ENCODE data around the gene UHRF2. TPM values are rescaled to one million over a fixed set of nuclear protein-coding genes. Genes with fewer than 3 reads are reported as not detected.
"Not testable (repeated sequence)": the region's sequence is repeated elsewhere in the genome, so short reads cannot be mapped to it uniquely, and the experiment has no call there.

Gene UHRF2
- total RNA-seq, 1 experiment from 2014 or later = 53.8 TPM

DNA sequence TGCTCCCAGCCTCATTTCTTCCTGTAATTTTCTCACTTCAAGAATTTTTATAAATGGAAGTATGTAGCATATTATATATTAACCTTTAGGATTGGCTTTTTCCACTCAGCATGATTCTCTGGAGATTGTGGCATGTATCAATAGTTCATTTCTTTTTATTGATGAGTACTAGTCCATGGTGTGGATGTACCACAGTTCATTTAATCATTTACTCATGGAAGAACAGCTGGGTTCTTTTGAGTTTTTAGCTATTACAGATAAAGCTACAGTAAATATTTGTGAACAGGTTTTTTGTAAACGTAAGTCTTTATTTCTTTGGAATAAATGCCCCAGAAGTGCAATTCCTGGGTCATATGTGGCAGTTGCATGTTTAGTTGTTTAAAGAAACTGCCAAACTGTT lies 76.1 kb downstream of the UHRF2 start:
- Histone ChIP-seq H3K4me3 (no peak overlapping the region), H3K9me3 (replicated peaks) (no peaks in the 10 kb centered on the region)

DNA sequence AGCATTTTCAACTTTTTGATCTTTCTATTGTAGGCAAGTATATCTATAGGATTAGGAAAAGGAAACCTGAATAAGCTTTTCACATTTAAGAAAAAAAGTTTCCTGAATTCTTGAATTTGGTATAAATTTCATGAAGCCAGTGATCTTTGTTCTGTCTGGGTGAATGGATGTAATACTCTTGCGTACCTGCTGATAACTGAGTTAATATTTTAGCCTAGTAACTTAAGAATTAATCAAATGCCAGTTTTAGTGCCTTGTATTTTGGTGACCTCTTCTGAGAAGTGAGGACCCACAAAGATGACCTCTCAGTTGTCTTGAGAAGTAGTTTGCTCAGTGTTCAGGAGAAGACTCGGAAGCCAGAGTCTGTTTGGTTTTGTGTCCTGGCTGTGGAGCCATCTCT lies 77.9 kb downstream of the UHRF2 start:
- Histone ChIP-seq H3K27ac (no peak overlapping the region), H3K4me1 (no peaks in the 10 kb centered on the region), H3K4me3 (no peak overlapping the region), H3K27me3 (no peaks in the 10 kb centered on the region), H3K36me3 (peaks cover 21% of the 10 kb centered on the region), H3K9me3 (replicated peaks) (no peaks in the 10 kb centered on the region)
- DNase-seq = no peak

More for the DNA sequence above, 76.1 kb downstream of the UHRF2 start:
- H3K36me3 ChIP-seq = peaks cover 21% of the 10 kb centered on the region
- no peaks in the 10 kb centered on the region for H3K27me3 ChIP-seq
- no peaks in the 10 kb centered on the region for H3K4me1 ChIP-seq
- DNase-seq = no peak
- H3K27ac ChIP-seq = no peak overlapping the region

DNA sequence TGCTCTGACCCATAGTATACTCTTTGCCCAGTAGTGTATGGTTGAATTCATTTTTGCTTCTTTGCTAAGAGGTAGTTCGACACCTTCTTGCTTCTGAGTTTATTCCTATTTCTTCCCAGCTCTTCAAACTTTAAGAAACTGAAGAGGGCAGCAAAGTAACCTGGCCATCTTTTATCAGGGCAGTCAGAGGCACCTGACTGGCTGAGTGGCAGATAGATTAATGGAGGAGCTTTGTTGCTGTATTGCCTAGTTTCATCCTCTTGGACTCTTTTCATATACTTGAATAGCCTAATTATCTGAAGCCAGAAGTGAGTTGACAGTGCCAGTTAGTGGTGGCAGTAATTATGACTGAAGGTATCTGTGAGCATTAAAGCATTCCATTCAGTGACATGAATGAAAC lies 82.5 kb downstream of the UHRF2 start:
- no peaks in the 10 kb centered on the region for H3K27me3 ChIP-seq
- no peaks in the 10 kb centered on the region for H3K4me1 ChIP-seq
- peaks cover 24% of the 10 kb centered on the region for H3K36me3 ChIP-seq
- no peak for DNase-seq
- no peaks in the 10 kb centered on the region for H3K9me3 ChIP-seq (replicated peaks)
- H3K27ac ChIP-seq = no peak overlapping the region
- H3K4me3 ChIP-seq = no peak overlapping the region

DNA sequence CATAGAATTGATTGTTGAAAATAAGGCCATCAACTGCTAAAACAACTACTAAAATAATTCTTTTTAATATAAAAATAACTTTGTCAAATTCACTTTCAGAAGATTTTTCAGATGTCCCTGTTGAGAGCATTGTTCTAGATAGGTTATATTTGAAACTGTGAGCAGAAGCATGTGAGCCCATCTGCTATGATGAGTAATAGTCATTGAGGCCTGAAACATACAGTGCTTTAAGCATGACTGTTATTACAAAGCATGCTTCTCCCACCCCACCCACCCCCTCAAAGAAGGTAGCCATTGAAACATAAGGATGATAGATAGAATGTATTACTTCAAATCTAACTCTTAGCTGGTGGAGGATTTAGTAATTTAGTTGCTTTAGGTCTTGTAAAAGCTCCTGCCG lies 86.0 kb downstream of the UHRF2 start:
- Histone ChIP-seq H3K4me1 (no peaks in the 10 kb centered on the region), H3K27ac (no peak overlapping the region), H3K27me3 (no peaks in the 10 kb centered on the region), H3K36me3 (peaks cover 33% of the 10 kb centered on the region), H3K9me3 (replicated peaks) (no peaks in the 10 kb centered on the region), H3K4me3 (no peak overlapping the region)
- DNase-seq = no peak

DNA sequence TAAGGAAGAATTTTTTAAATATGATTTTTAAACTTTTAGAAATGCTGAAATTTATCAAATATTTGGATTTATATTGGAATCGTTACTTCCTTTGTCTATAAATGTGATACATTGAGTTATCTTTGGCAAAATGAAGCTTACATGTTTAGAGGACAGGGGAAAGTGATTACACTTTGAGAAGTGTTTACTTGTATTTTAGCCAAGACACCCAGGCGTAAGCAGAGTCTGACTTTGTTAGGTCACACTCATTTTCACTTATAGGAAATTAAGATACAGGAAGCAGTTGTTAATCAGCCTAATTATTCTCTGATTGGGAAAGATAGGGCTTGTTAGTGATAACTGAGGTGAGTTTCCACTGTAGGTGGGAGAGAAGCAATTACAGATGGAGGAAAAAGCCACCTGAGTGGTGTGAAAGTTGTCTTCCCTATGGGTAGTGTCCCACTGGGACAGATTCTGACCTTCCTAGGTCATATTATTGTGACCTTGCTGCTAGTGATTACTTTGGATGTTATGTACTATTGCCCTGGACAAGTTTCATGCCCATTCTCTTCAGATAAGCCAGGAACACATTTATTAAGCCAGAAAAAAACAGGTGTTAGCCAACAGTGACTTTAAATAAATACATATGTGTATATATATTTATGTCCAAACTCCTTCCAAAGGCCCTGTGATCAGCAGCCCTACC lies 88.7 kb downstream of the UHRF2 start:
- no peaks in the 10 kb centered on the region for H3K9me3 ChIP-seq (replicated peaks)
- no peak for DNase-seq
- H3K36me3 ChIP-seq = peaks cover 41% of the 10 kb centered on the region
- no peak overlapping the region for H3K4me3 ChIP-seq
- H3K4me1 ChIP-seq = no peaks in the 10 kb centered on the region
- no peaks in the 10 kb centered on the region for H3K27me3 ChIP-seq
- H3K27ac ChIP-seq = no peak overlapping the region

DNA sequence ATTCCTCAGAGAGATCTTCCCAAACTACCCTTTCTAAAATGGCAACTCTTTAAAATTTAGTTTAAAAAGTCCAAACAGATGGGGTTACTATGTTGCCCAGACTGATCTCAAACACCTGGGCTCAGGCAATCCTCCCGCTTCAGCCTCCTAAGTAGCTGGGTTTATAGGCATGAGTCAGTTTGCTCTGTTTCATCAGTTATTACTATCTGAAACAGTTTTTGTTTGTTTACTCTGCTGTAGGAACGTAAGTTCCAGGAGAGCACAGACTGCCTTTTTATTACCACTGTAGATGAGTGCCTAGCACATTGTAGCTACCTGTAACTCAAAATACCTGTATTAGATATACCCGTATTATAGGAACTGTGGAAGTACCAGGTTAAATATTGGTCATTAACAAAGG lies 89.4 kb downstream of the UHRF2 start:
- Histone ChIP-seq H3K27ac (no peak overlapping the region), H3K27me3 (no peaks in the 10 kb centered on the region), H3K4me1 (no peaks in the 10 kb centered on the region), H3K4me3 (no peak overlapping the region), H3K9me3 (replicated peaks) (no peaks in the 10 kb centered on the region), H3K36me3 (peaks cover 36% of the 10 kb centered on the region)
- no peak for DNase-seq

DNA sequence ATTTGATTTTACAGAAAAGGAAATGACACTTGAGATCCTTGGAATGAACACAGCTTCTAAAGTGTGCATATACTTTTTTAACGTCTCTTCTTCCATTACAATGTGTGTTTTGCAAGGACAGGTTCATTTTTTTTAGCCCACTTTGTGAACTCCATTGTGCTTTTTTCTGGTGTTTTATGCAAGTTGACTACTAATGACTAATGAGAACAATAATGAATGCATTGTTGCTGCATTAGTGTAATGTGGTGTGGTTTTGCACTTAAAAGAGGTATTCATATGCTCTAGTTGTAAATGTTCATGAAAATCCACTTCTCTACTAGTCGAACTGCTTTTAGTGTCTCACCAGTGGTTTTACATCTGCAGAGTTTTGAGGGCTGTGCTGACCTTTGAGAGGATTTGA lies 93.6 kb downstream of the UHRF2 start:
- DNase-seq = no peak
- Histone ChIP-seq H3K4me3 (no peak overlapping the region), H3K27ac (no peak overlapping the region), H3K27me3 (no peaks in the 10 kb centered on the region), H3K9me3 (replicated peaks) (no peaks in the 10 kb centered on the region), H3K4me1 (no peaks in the 10 kb centered on the region), H3K36me3 (peaks cover 26% of the 10 kb centered on the region; the same call in 1 of the 2 replicates)

DNA sequence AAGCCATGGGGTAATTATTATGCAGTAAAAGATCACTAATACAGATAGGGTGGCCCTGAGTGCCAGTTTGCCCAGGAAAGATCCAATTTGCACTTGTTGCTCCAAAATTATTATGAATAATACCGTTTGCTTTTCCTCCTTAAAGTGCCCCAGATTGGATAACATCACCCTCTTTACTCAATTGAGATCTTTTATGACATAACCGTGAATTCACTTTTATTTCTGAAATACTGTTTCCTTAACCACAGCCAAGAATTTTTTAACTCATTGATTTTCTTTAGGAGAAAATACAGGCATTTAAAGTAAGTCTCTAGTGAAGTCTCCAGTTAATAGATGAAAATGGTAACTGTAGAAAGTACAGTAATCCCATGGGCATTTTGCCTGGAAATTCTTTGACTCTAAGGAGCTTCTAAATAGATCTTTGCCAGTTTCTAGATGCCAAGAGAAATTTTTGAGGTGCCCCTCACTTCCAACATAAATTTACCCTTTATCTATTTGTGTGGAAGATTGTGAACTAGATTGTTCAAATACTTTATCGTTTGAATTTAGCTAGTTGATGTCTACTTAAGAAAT lies 99.2 kb downstream of the UHRF2 start:
- Histone ChIP-seq H3K36me3 (peaks cover 5% of the 10 kb centered on the region; the same call in 1 of the 2 replicates), H3K9me3 (replicated peaks) (no peaks in the 10 kb centered on the region), H3K4me3 (no peak overlapping the region), H3K27me3 (no peaks in the 10 kb centered on the region), H3K4me1 (no peaks in the 10 kb centered on the region), H3K27ac (no peak overlapping the region)
- no peak for DNase-seq

DNA sequence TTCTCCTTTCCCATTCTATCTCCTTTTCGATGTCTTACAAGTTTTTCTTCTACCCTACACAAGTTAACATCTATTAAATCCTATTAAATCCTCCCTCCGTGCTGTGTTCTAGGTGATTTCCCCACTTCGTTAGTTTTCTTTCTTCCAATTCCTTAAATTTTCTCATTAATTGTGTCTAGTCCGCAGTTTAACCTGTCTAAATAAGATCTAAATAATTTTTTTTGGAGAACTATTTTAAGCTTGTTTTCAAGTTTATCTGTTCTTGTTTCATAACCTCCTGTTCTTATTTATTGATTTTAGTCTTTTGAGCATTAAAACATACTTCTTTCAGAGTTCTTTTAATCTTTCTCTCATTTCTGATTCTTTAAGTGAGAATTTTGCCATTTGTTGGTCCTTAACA lies 109.3 kb downstream of the UHRF2 start:
- no peaks in the 10 kb centered on the region for H3K27me3 ChIP-seq
- H3K9me3 ChIP-seq (replicated peaks) = no peaks in the 10 kb centered on the region
- H3K4me1 ChIP-seq = no peaks in the 10 kb centered on the region
- no peak overlapping the region for H3K4me3 ChIP-seq
- H3K27ac ChIP-seq = no peak overlapping the region
- no peaks in the 10 kb centered on the region for H3K36me3 ChIP-seq
- DNase-seq = no peak

DNA sequence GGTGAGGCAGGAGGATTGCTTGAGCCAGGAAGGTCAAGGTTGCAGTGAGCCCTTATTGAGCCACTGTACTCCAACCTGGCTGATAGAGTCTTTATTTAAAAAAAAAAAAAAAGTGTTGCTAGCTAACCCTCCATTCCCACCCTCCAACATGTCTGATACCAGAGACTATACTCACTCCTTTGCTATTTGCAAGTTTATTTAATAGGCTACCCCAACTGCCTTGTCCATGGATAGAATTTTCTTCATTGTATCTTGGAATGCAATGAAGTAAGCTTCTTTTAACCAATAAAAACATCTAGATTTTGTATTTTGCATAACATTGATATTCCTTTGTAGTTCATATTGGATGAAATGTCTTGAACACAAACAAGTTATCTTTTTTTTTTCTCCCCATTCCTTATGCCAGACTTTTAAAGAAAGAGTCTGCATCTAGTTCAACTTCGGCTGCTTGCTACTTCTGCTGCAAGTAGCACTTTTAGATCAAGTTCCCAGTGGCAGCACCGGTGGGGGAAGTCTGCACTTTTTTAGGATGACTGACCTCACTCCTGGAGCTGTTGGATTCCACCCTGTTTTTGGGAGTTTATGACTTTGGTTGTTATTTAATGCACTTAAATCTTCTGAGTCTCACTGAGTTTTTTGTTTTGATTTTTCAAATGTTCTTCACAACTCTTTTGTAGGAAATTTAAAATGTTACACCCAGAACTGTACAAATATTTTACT lies 112.5 kb downstream of the UHRF2 start:
- Histone ChIP-seq H3K27me3 (no peaks in the 10 kb centered on the region), H3K27ac (no peak overlapping the region), H3K9me3 (replicated peaks) (no peaks in the 10 kb centered on the region), H3K4me1 (no peaks in the 10 kb centered on the region), H3K4me3 (no peak overlapping the region), H3K36me3 (no peaks in the 10 kb centered on the region)
- DNase-seq = no peak

DNA sequence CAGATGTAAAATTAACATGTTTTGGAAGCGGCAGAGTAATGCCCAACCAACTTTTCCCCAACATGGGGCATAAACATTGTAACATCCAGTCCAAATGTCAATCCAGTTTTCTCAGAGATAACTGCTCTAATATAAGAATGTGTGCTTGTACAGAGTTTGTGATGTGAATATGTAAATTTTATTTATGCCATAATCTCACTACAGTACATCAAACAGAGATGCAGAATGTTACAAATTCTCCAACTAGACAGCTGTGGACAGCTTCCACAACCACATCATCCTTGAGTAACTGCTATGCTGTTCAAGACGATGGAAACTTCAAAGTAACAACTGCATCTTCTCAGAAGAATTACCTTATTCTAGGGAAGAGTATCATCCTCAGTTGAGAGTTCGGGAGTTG lies 122.6 kb downstream of the UHRF2 start:
- Histone ChIP-seq H3K9me3 (replicated peaks) (no peaks in the 10 kb centered on the region), H3K27ac (no peak overlapping the region), H3K36me3 (no peaks in the 10 kb centered on the region), H3K4me1 (no peaks in the 10 kb centered on the region), H3K27me3 (no peaks in the 10 kb centered on the region), H3K4me3 (no peak overlapping the region)
- DNase-seq = no peak

DNA sequence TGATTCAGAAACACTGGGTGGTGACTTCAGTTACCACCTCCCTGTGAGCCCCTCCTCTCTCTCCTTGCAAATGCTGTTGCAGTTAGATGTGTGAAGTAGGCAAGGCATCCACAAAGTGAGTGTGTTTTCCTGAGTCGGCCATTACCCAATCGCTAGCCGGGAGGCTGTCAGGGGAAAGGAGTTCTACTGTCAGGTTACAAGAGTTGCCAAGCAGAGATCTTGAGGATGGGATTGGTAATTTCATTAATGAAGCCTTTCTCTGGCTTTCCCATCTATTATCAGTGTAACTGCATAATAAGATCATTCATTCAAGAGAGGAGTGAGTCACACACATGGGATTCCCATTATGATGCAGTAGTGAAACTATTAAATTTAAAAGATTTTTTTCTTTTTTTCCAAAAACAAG lies 125.7 kb downstream of the UHRF2 start:
- H3K27me3 ChIP-seq = no peaks in the 10 kb centered on the region
- no peak overlapping the region for H3K27ac ChIP-seq
- no peak overlapping the region for H3K4me3 ChIP-seq

DNA sequence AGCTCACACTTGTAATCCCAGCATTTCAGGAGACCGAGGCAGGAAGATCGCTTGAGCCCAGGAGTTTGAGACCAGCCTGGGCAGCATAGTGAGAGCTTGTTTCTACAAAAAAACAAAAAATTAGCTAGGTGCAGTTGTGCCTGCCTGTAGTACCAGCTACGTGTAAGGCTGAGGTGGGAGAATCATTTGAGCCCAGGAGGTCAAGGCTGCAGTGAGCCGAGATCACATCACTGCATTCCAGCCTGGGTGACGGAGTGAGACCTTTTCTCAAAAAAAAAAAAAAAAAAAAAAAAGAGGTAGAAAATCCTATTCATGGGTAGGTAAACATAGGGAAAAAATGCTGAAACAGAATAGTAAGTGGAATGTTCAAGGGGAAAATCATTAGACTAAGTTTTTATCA lies 129.6 kb downstream of the UHRF2 start:
- H3K4me1 ChIP-seq; H3K36me3 ChIP-seq; H3K27me3 ChIP-seq; H3K9me3 ChIP-seq (replicated peaks); DNase-seq; H3K27ac ChIP-seq; H3K4me3 ChIP-seq: not testable (repeated sequence)

More for the DNA sequence above, 125.7 kb downstream of the UHRF2 start:
- H3K9me3 ChIP-seq (replicated peaks) = no peaks in the 10 kb centered on the region
- no peaks in the 10 kb centered on the region for H3K36me3 ChIP-seq
- DNase-seq = no peak
- H3K4me1 ChIP-seq = no peaks in the 10 kb centered on the region

DNA sequence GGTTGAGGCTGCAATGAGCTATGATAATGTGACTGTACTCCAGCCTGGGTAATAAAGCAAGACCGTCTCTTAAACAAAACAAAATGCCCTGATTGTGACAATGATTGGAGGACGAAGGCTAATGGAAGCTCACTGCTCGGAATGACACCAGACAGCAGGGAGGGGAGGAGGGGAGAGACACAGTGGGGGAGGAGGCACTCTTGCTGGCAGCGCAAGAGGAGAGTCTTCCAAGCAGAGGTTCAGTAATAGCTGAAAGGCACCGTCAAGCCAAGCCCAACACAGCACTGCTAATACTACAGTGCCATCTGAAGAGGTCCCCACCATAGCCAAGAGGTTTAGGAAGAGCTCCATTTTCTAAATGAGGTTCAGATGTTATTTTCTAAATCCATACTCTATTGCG lies 130.2 kb downstream of the UHRF2 start:
- Histone ChIP-seq H3K4me3 (no peak overlapping the region), H3K4me1 (peaks cover 2% of the 10 kb centered on the region; the same call in 1 of the 2 replicates), H3K27me3 (no peaks in the 10 kb centered on the region), H3K36me3 (no peaks in the 10 kb centered on the region), H3K27ac (no peak overlapping the region), H3K9me3 (replicated peaks) (no peaks in the 10 kb centered on the region)
- DNase-seq = no peak

DNA sequence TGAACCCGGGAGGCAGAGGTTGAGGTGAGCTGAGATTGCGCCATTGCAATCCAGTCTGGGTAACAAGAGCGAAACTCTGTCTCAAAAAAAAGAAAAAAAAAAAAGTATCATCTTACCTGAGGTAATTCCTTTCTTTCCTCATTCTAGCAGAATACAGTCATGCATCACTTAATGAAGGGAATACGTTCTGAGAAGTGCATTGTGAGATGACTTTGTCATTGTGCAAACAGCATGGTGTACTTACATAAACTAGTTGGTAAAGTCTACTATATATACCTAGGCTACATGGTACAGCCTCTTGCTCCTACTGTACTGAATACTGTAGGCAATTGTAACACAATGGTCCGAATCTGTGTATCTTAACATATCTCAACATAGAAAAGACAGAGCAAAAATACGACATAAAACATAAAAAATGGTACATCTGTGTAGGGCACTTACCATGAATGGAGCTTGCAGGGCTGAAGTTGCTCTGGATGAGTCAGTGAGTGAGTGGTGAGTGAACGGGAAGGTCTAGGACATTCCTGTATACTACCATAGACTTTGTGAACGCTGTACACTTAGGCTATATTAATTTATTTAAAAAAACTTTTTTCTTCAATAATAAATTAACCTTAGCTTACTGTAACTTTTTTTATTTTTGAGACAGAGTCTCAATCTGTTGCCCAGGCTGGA lies 132.2 kb downstream of the UHRF2 start:
- Histone ChIP-seq H3K27ac (no peak overlapping the region), H3K27me3 (no peaks in the 10 kb centered on the region), H3K4me3 (no peak overlapping the region), H3K4me1 (peaks cover 5% of the 10 kb centered on the region; the same call in 1 of the 2 replicates), H3K36me3 (no peaks in the 10 kb centered on the region), H3K9me3 (replicated peaks) (no peaks in the 10 kb centered on the region)
- DNase-seq = no peak
